Fibroblast of lung (primary cell): ENCODE data around the gene LAMA4.

ENCODE experiments used
- CTCF ChIP-seq, 2 donors: IDR thresholded peaks in 1 of 2; conservative IDR thresholded peaks in 1 of 2; 1 replicate in 1 of 2; 2 replicates in 1 of 2; pipeline ENCODE4 v1.5.1; 2011 to 2012; ENCODE audit warnings: low read length in 2 of 2, control low read depth in 1 of 2, inconsistent platforms in 1 of 2, low read depth in 1 of 2, mild to moderate bottlenecking in 1 of 2
- EZH2 ChIP-seq: IDR thresholded peaks from 2 replicates; pipeline ENCODE4 v1.5.1; 2012; ENCODE audit warnings: low read length, control low read depth, mild to moderate bottlenecking; ENCODE audit errors: missing control alignments

DNA sequence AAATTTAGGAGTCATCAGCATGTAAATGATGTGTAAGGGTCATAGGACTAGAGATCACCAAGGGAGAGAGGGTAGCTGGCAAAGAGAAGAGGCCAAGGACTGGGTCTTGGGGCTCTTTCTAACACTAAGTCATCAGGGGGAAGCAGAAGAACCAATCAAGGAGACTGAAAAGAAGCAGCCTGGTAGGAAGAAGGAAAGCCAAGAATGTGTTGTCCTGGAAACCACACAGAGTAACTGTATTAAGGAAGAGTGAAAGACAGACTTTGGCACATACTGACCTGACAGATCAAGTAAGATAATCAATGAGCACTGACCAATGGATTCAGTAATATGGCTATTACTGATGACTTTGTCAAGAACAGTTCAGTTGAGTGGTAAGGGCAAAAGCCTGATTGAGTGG, 42.3 kb upstream of the LAMA4 start:
- no peak for TF ChIP-seq CTCF (conservative IDR thresholded peaks at IDR 0.05 in 1 of 2, IDR thresholded peaks at IDR 0.05 in 1 of 2; ENCODE audit: low read depth in 1 of 2, low read length in 2 of 2)
- no peak for TF ChIP-seq EZH2
